ENCODE measurements around the gene SHISAL2B.
"Not testable (repeated sequence)": the region's sequence is repeated elsewhere in the genome, so short reads cannot be mapped to it uniquely, and the experiment has no call there.

Gene SHISAL2B

DNA sequence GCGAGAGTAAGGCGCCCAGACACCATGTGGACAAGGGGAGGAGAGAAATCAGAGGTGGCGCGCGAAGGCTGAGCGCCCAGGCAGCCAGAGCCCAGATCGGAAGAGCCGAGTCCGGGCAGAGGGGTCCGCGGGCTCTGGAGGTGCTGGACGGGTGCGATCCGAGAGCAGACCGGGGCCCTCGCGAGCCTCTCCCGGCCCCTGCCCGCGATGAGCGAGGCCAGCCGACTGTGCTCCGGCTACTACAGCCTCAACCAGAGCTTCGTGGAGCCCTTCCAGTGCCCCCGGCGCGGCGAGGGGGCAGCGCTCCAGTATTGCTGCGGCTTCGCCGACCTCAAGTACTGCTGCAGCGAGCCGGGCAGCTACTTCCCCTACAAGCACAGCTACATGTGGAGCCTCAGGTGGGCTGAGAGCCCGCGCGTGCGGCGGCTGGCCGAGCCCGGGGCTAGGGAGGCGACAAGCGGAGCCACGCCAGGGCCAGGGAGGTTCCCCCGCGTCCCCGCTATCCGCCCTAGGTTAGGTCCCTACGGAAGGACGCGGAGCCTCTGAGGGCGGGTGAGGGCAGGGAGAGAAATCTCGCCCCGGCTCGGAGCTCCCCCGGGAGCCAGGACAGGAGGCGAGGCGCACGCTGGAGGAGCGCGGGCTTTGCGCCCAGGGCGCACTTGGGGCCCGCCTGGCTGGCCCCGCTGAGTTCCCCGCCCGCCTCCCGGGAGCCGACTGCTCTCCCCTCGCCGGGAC, at the start of gene SHISAL2B:
TSS of gene SHISAL2B (plus strand) at position 87 of the 735 bp plus-strand sequence. CDS start at position 208, 121 bp downstream.
- DNase-seq: peak in 2 of 3 experiments; percentile 69 to 81

DNA sequence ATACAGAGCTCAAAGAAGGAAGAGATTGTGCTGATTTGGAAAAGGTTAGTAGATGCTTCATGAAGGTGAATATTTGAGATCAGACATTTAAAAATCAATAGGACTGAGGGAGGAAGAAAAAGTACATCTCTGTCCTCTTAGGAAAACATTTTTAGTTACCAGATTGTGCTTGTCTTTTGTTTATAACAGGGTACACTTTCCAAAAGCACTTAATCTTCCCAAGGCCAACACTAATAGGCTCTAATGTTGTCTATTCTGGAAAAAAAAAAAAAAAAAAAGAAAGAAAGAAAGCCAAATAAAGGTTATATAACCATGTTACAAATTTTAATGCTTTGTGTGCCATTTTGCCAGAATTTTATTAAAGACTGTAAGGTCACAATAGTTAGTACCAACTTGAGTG, 45.5 kb upstream of the SHISAL2B start:
- DNase-seq: no peak

DNA sequence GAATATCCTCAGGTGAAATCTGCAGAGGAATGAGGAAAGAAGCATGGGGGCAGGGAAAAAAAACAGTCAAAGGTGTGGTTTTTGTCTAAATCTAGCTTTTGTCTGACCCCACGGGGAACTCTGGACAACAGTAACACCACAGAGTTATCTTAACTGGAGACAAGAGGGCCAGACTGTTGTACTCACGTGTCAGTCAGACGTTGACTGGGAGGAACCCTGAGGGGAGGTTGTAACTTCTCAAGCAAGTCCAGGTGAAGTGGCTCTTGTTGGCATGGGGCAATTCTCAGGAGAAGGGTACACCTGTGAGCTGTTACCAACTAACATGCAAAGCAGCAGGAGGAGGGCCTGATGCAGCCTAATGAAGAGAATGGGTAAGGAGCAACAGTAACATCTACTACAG, 44.1 kb upstream of the SHISAL2B start:
- DNase-seq: no peak

DNA sequence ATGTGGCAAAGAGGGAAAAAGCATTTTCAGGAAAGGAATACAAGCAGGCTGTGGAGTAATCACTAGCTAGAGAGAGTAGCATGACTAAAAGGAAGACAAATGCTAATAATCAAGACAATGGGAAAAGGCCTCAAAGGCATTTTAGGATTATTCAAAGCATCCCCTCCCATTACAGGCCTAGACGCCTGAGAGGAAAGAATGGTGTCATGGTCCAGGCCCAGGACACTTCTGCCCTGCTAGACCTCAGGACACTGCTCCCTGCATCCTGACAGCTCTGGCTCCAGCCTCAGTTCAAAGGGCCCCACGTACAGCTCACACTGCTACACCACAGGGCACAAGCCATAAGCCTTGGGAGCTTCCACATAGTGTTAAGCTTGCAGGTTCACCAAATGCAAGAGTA, 40.8 kb upstream of the SHISAL2B start:
- DNase-seq: no peak

DNA sequence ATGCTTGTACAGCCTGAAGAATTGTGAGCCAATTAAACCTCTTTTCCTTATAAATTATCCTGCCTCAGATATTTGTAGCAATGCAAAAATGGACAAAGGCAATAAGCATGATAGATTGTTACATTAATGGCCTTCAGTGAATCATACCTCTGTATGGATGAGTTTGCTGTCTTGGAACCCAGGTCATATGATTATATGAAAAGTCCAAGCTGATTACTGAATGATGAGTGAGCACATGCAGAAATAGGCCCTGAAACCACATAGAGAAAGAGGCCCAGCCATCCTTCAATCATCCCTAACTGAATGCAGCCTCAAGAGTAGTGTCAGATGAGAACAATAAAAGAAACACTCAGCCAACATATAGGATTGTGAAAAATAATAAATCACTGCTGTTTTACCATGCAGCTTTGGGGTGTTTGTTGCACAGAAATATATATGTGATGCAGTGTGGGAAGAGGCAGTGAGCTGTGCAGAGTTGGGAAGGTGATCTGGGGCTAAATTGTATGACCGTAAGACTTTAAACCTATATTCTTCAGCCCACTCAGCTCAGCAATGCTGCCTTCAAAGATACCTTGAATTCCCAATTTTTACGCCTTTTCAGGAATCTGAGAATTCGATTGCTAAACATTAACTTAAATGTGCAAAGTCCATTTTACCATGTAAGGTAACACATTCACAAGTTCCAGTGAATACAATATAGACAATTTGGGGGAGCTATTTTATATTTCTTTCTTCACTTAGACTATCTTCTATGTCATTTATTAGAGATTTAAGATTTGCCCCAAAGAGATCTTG, 36.3 kb upstream of the SHISAL2B start:
- DNase-seq: no peak

DNA sequence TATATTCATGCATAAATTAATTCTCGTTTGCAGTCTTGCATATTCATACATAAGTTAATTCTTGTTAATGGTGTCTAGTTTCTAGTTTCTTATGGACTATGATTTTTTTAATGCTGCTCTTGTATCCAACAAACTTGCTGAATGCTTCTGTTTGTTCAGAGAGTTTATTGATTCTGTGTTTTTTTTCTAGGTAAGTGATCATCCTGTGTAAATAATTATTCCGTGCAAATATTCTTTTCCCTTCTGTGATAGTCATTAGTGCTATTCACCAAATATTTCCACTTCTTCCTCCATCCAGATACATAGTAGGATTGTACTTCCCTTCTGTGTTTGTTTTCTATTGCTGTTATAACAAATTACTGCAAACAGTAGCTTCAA, 35.8 kb upstream of the SHISAL2B start:
- DNase-seq: peak in 1 of 3 experiments; percentile 6

DNA sequence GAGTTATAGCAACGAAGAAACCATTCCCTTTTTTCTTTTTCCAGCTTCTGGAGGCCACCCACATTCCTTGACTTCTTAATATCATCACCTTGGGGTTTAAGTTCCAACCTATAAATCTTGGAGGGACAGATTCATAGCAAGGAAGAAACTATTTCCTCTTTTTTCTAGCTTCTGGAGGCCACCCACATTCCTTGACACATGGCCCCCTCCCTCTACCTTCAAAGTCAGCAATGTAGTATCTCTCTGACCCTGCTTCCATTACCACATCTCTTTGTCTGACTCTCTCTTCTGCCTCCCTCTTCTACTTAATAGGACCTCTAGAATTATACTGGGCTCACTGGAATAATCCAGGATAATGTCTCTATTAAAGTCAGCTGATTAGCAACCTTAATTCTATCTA, 34.7 kb upstream of the SHISAL2B start:
- no peak for DNase-seq

DNA sequence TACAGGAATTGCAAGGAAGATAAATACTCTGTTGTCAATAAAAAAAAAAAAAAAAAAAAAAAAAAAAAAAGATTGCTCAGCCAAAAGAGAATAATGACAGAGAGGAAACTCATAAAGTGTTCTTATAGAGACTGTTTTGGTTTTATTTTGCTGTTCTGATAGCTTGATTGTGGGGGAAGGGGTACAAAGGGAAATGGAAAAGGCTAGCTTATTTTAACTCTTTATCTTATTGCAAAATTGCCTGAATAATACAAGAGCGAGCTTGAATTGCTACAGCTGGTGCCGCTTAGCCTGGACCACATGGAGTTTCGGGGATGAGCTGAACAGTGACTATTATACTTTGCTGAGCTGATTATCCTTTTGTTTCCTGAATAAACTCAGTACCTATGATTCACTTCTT, 31.0 kb upstream of the SHISAL2B start:
- DNase-seq: peak in 1 of 3 experiments; percentile 32

DNA sequence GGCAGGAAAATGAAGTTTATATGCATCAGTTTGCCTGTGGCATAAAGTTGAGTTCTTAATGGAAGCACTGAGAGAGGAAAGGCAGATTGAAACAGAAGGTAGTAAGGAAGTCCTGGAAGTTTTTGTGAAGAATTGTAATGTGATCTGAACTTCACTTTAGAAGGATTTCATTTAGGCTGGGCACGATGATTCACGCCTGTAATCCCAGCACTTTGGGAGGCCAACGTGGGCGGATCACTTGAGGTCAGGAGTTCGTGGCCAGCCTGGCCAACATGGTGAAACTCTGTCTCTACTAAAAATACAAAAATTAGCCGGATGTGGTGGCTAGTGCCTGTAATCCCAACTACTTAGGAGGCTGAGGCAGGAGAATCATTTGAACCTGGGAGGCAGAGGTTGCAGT, 27.1 kb upstream of the SHISAL2B start:
- not testable (repeated sequence) for DNase-seq

DNA sequence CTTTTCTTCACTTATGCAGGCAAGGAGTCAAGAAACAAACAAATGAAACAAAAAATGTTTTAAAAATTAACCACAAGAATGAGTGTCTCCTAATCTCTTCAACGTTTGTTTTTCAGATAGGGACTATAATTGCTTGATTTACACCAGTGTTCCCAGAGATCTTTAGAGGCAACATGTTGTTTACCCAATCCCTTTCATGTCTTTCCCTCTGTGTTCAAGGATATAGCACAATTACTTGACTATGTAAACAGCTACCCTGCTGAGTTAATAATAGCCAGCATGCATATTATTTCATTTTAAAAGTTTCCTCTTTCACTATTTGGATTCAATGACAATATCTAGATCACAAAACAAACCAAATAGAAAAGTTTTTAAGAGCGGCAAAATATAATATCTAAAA, 25.1 kb upstream of the SHISAL2B start:
- peak in 2 of 3 experiments; percentile 50 to 92 for DNase-seq

DNA sequence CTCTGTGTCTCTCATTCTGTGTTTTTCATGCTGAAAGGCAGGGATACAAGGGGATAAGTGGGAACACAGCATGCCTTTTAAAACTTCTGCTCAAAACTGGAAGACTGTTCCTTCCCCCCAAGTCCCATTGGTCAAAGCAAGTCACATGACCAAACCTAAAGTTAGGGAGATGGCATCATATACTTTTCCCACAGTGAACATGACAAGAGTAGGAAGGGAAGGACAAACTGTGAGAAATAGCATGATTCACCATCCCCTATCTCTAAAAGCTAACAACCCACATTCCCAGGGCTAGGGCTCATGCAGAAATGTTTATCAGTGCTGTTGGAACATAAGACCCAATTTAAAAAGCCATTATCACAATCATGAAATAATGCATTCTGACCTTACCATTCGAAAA, 24.2 kb upstream of the SHISAL2B start:
- no peak for DNase-seq

DNA sequence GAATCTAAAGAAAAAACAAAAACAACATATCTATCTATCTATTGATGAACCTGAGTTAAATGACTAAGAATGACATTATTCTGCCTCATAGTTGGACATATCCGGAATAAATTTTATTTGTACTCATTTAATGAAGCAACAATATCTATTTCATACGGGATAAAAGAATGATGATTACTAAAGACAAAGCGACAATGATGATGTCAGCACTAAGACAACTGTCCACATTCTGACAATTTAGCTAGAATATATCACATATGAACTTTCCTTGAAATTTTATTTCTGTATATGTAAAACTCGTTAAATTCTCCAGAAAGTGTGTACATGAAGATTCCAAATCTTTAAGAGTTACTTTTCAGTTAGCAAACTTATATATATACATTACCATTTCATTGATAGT, 23.2 kb upstream of the SHISAL2B start:
- no peak for DNase-seq

DNA sequence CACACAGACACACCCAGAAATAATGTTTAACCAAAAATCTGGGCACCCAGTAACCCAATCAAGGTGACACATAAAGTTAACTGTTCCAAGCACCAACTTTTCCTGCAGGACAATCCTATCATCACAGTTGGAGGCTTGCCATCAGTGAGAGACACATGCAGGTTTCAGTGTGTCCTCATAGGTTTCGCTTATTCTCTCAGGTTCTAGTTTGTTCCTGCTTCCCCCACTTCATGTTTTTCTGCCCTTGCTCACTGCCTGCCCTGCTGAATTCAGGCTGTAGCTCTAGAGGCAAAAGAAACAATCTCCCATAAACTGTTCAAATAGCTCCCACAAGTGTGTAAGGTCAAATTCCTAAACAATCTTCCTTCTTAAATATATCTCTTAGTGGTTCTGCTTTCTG, 20.0 kb upstream of the SHISAL2B start:
- no peak for DNase-seq

DNA sequence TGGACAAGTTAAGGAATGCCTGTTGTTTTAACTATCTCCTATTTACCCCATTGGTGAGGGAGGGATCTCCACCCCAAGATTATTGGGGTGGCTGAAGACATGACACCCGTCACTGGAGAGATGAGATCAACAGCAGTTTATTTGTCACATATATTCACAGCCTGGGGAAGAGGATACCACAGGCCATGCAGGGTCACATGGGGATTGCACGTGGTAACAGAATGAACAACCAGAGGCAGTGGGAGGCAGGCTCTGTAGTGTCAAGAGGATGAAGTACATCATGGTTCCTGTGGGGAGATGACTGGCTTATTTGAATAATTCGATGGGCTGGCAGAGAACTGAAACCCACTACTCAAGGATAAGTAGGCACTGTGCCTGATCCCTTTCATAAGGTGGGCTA, 18.6 kb upstream of the SHISAL2B start:
- no peak for DNase-seq

DNA sequence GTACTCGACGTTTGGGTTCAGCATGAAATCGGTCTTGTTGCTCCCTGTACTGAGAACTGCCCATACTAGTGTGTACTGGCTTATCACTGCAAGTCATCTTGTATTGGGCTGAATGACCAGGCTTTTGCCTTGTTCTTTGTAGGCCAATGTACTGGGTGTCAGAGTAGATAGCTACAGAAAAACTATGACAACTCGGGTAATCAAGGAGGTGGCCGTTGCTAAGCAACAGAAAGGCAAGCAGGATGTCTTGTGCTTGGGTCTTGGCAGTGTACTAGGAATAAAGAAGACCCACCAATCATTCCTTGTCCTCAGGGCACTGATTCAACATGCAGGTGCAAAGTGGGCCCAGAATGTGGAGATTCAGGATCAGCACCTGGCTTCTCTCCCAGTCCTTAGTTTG, 11.9 kb upstream of the SHISAL2B start:
- peak in 1 of 3 experiments; percentile 37 for DNase-seq

DNA sequence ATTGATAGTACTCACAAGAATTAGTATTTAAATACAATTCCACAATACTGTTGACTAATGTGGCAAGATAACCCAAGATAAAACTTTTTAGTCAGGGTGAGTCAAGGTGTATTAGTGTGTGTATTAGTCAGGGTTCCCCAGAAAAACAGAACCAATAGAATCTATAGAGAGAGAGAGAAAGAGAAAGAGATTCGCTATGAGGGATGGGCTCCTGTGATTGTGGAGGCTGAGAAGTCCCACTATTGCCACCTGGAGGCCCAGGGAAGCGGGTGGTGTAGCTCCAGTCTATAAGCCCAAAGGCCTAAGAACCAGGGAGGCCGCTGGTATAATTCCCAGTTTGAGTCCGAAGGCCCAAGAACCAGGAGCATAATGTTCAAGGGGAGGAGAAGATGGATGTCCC, 10.0 kb upstream of the SHISAL2B start:
- DNase-seq: no peak

DNA sequence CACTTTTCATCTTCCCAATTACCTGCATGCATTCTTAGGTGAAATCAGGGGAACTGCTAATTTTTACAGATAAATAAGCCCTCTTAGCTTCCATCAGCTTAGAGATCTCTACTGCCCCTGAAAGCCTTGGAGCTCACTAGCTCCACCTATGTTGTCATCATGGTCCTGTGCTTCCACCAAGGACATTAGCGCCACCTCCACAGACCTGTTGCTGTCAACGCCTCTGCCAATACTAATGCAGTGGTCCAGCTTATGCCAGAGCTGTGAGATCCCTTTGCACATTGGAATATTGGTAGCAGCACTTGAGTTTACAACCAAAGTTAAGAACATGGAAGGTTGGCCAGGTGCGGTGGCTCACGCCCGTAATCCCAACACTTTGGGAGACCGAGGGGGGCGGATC, 7.7 kb upstream of the SHISAL2B start:
- DNase-seq: no peak

DNA sequence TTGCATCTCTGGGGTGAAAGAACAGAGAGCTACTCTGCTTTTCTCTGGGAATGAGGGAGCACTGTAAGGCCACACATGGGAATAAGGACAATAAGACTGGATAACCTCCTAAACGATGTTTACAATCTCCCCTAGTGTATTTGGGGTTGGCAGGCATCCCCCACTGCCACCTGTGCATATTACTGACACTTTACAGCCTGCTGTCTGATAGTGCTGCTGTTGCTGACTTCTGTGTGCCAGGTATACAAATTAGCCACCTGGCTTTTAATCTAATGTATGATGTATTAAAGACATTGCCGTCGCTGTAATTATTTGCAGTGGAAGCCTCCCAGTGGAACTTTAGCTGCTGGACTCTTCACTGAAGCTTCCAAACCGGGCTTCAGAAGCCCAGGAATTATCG, 4.4 kb upstream of the SHISAL2B start:
- DNase-seq: peak in 2 of 3 experiments; percentile 38 to 52

DNA sequence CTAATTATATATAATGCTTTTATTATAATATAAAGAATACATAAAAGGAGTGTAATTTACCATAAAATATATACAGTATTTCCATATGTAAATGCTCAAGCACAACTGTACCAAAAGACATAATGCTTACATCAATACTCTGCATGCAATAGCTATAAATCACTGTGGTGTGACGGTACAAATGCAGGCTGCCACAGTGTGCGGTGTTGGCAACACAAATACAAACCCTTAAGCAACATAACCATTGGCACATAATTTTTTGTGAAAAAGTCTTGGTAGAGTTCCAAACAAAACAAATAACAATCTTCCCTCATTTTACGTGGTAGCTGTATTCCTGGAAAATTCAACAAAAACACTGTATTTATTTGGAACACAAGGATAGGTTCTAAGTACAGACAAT, 1.9 kb upstream of the SHISAL2B start:
- peak in 1 of 3 experiments; percentile 2 for DNase-seq

DNA sequence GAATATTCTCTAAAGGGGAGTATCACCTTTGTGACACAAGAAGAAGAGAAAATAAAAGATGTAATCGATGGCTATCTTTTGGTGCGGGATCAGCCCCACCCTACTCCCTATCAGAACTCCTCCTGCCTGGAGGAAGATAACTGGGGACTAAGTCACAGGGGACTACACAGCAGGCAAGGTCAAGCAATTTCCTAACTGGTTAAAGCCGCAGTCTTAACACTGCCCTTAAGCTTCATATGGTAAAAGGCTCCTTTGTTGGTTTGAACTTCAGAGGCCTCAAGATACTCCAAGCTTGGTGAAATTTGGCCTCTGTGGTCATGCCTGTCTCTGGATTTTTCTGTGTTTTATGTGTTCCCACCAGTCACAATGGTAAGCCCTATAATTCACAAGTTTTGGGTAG, 1.3 kb upstream of the SHISAL2B start:
- DNase-seq: no peak

DNA sequence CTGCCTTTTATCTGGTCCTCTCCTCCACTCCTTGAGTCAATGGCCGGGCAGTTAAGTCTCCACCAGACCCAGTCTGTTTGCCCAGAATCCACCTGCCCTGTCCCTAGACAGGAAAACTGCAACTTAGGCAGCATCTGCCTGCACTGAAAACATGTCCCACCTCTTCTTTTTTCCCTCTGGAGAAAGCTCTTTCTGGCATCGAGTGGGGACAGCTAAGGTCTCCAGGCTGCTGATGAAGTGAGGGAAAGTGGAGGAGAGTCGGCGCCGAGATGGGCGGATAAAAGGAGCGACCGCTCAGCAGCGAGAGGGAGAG, 243 bp upstream of the SHISAL2B start:
- DNase-seq: no peak

DNA sequence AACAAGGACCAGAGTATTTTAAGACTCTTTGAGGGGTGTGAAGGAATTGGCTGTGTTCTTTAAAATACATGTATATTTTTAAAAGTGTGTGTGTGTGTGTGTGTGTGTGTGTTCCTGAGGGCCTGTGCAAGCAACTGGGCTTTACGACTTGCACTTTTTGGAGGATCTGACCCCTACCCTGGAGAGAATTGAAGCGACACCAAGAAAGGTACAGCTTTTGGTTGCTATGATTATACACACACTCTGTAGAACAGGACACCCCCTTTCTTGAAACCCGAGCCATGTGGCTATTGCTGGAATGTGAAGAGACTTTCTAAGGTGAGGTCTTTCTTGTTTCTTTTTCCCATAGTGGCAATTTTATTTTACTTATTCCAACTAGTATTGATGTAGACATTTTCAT, 988 bp downstream of the SHISAL2B start:
- DNase-seq: no peak

DNA sequence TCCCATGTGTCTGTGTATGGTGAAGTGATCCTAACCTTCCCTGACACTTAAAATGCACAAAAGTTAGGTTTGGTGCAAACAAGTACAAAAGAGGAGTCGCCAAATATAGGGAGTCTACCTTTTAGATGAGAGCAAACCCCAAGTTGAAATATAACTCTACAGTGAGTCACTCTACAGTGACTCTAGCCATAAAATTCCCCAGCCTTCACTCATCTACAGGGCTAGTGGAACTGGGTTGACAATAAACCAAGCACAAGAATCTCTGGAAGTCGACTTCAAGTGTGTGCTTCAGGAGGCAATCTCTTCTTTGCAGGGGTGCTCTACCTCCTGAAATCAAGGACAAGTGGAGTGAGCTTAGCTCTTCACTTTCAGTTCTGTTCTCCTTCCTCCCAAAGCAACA, 3.3 kb downstream of the SHISAL2B start:
- no peak for DNase-seq

DNA sequence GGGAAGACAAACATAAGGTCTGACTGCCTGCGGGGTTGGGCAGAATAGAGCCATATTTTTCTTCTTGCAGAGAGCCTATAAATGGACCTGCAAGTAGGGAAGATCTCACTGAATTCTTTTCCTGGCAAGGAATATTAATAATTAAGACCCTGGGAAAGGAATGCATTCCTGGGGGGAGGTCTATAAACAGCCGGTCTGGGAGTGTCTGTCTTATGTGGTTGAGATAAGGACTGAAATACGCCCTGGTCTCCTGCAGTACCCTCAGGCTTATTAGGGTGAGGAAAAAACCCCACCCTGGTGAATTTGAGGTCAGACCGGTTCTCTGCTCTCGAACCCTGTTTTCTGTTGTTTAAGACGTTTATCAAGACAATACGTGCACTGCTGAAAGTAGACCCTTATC, 6.1 kb downstream of the SHISAL2B start:
- DNase-seq: not testable (repeated sequence)

DNA sequence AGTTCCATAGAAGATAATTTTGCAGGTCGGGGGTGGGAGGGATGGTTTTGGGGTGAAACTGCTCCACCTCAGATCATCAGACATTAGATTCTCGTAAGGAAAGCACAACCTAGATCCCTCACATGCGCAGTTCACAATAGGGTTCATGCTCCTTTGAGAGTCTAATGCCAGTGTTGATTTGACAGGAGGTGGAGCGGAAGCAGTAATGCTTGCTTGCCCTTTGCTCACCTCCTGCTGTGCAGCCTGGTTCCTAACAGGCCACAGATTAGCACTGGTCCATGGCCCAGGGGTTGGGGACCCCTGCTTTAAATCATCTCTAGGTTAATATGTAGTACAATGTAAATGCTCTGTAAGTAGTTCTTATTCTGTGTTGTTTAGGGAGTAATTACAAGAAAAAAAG, 10.5 kb downstream of the SHISAL2B start:
- DNase-seq: no peak

All from NCI-H1417 (cell line).